Endothelial cell of umbilical vein (primary cell): ENCODE measurements around the gene ERBIN. TPM values are rescaled to one million over a fixed set of nuclear protein-coding genes. Genes with fewer than 3 reads are reported as not detected.

Experiments used
- BruUV-seq: library from RNA; stranded (reverse); fragments of 400-500 nt; replicated peaks from 2 replicates; lab custom pipeline; 2021; lab: Mats Ljungman, UMichigan
- CTCF ChIA-PET: fragments of 300-600, 350-600 bp; sonication (Branson Sonifier 250); formaldehyde crosslinking; loops from one replicate; lab custom pipeline; 2021; ENCODE audit warnings: antibody characterized with exemption, inconsistent platforms; lab: Charles Lee
- POLR2A ChIA-PET: fragments of 300-600, 350-600 bp; sonication (Branson Sonifier 250); formaldehyde crosslinking; loops from one replicate; lab custom pipeline; 2021; ENCODE audit warnings: antibody characterized with exemption, inconsistent platforms; lab: Charles Lee
- DNase-seq: peaks from one replicate; pipeline ENCODE4 v3.0.0-alpha.2; 2011; ENCODE audit warnings: low read depth, low spot score
- FAIRE-seq: peaks from 2 replicates; lab custom pipeline; 2011; peaks lifted over from hg19 to GRCh38; lab: Jason Lieb, UNC
- H2AFZ ChIP-seq: 2 replicates; pipeline ENCODE4 v1.6.0; 2012; ENCODE audit warnings: low read depth, low read length, control low read depth, inconsistent platforms
- H3K27ac ChIP-seq: 2 replicates; pipeline ENCODE4 v1.5.1; 2011; ENCODE audit warnings: low read depth, mild to moderate bottlenecking, control low read depth, low read length, moderate library complexity; ENCODE audit not compliant: insufficient read depth
- H3K27me3 ChIP-seq, 2 experiments: 2 replicates each; pipeline versions ENCODE4 v1.6.0 to v1.6.1; 2011; ENCODE audit warnings: low read length in 2 of 2, mixed read lengths in 1 of 2; ENCODE audit not compliant: control insufficient read depth in 2 of 2, insufficient read depth in 2 of 2
- H3K36me3 ChIP-seq, 2 experiments: 2 replicates in 1 of 2; 3 replicates in 1 of 2; pipeline ENCODE4 v1.5.1; 2011; ENCODE audit warnings: low read length in 2 of 2, mild to moderate bottlenecking in 1 of 2, moderate library complexity in 1 of 2; ENCODE audit not compliant: control insufficient read depth in 2 of 2, insufficient read depth in 2 of 2; ENCODE audit errors: extremely low read depth in 1 of 2
- H3K4me1 ChIP-seq: 3 replicates; pipeline ENCODE4 v1.5.1; 2011; ENCODE audit warnings: mild to moderate bottlenecking, low read length; ENCODE audit not compliant: control insufficient read depth, insufficient read depth; ENCODE audit errors: extremely low read depth
- H3K4me2 ChIP-seq: 2 replicates; pipeline ENCODE4 v1.6.1; 2011; ENCODE audit warnings: low read length, control low read depth, mixed read lengths; ENCODE audit not compliant: insufficient read depth
- H3K4me3 ChIP-seq, 3 experiments: fragments of 200-600 bp in 1 of 3; sonication (generic), shearing (Covaris generic) in 1 of 3; replicated peaks in 1 of 3; 2 replicates each; pipeline ENCODE4 v1.5.1; 2011 to 2016; ENCODE audit warnings: control low read depth in 3 of 3, low read length in 3 of 3, mild to moderate bottlenecking in 2 of 3, inconsistent platforms in 1 of 3, low read depth in 1 of 3, moderate library complexity in 1 of 3; ENCODE audit not compliant: insufficient read depth in 1 of 3
- H3K79me2 ChIP-seq: 2 replicates; pipeline ENCODE4 v1.6.0; 2012; ENCODE audit warnings: low read length, inconsistent platforms; ENCODE audit not compliant: control insufficient read depth, insufficient read depth
- H3K9ac ChIP-seq: replicated peaks from 2 replicates; pipeline ENCODE3; 2011; ENCODE audit warnings: low read length, control low read depth; ENCODE audit not compliant: insufficient read depth; ENCODE audit errors: extremely low read depth
- H3K9me1 ChIP-seq: replicated peaks from 3 replicates; pipeline ENCODE4 v1.6.0; 2011; ENCODE audit warnings: mild to moderate bottlenecking, low read length; ENCODE audit not compliant: control insufficient read depth, insufficient read depth; ENCODE audit errors: extremely low read depth
- H3K9me3 ChIP-seq: replicated peaks from 2 replicates; pipeline ENCODE4 v1.5.1; 2012; ENCODE audit warnings: low read length, inconsistent platforms; ENCODE audit not compliant: control insufficient read depth, insufficient read depth
- H4K20me1 ChIP-seq: replicated peaks from 2 replicates; pipeline ENCODE3; 2011; ENCODE audit warnings: mild to moderate bottlenecking, low read length; ENCODE audit not compliant: control insufficient read depth, insufficient read depth; ENCODE audit errors: extremely low read depth
- CTCF ChIP-seq, 2 donors: IDR thresholded peaks; 1 replicate in 1 of 2; 2 replicates in 1 of 2; pipeline ENCODE4 v1.5.1; 2011; ENCODE audit warnings: low read length in 2 of 2, mild to moderate bottlenecking in 2 of 2, moderate library complexity in 2 of 2, control low read depth in 1 of 2, inconsistent platforms in 1 of 2, low read depth in 1 of 2; ENCODE audit not compliant: insufficient read depth in 1 of 2; ENCODE audit errors: extremely low read depth in 1 of 2
- EZH2 ChIP-seq: IDR thresholded peaks from 2 replicates; pipeline ENCODE4 v1.6.1; 2012; ENCODE audit warnings: borderline replicate concordance, low read depth, mild to moderate bottlenecking, moderate library complexity, low read length, inconsistent platforms; ENCODE audit not compliant: severe bottlenecking
- FOS ChIP-seq: IDR thresholded peaks from 2 replicates; pipeline ENCODE4 v1.6.1; 2011; ENCODE audit warnings: mild to moderate bottlenecking, low read length, moderate library complexity, borderline replicate concordance; ENCODE audit not compliant: insufficient read depth
- GATA2 ChIP-seq: IDR thresholded peaks from 2 replicates; pipeline ENCODE4 v1.7.0; 2011; ENCODE audit warnings: low read depth, mild to moderate bottlenecking, moderate library complexity, mixed read lengths, low read length; ENCODE audit not compliant: insufficient read length, insufficient read depth
- JUN ChIP-seq: IDR thresholded peaks from 2 replicates; pipeline ENCODE4 v1.6.1; 2011; ENCODE audit warnings: borderline replicate concordance, low read depth; ENCODE audit not compliant: insufficient read length, insufficient read depth
- MAX ChIP-seq: IDR thresholded peaks from 2 replicates; pipeline ENCODE4 v1.6.1; 2011; ENCODE audit not compliant: insufficient read depth, insufficient read length
- MYC ChIP-seq: IDR thresholded peaks from one replicate; pipeline ENCODE4 v1.6.1; 2011; ENCODE audit warnings: mild to moderate bottlenecking, low read depth, low read length
- POLR2A ChIP-seq: IDR thresholded peaks from 2 replicates; pipeline ENCODE4 v1.6.1; 2012; ENCODE audit warnings: low read depth, mild to moderate bottlenecking, control low read depth, low read length
- POLR2AphosphoS5 ChIP-seq: IDR thresholded peaks from 2 replicates; pipeline ENCODE4 v1.6.1; 2012; ENCODE audit warnings: low read depth, mild to moderate bottlenecking, control low read depth, low read length, moderate library complexity; ENCODE audit not compliant: insufficient read depth
- dilution Hi-C: fragments of 300-500 bp; cut with MboI; formaldehyde crosslinking; loops from one replicate; pipeline ENCODE4 v1.15.0; 2019; ENCODE audit warnings: low sequenced_read_pairs; ENCODE audit not compliant: extremely low pct_ligation_motif_present
- intact Hi-C: fragments of 100-400 bp; cut with micrococcal nuclease; formaldehyde crosslinking; loops from one replicate; pipeline ENCODE4 v1.10.0; 2022
- polyA plus RNA-seq, 4 experiments: library from polyadenylated mRNA; depleted of rRNA in 3 of 4; stranded (reverse) in 3 of 4; unstranded in 1 of 4; fragments of >200 nt; gene quantifications; 2 replicates each; pipeline versions ENCODE4 v1.2.1 to v1.2.3, GENCODE V29; 2011 to 2012; ENCODE audit warnings: missing spikeins in 1 of 4
- total RNA-seq: library from RNA; stranded (reverse); gene quantifications from 2 replicates; pipeline ENCODE4 v1.2.3, GENCODE V29; 2021

Gene ERBIN
- total and polyA plus RNA-seq, 2 donors (not counting 3 experiments of a cell fraction or from before 2014, with no cell fraction given): 8.1 to 55.6 TPM

GRCh38 chr5:65928860-65929259 is 2.5 kb downstream of the ERBIN start:
- POLR2A ChIA-PET: no interaction called here
- TF ChIP-seq EZH2 (no peak), FOS (no peak), POLR2AphosphoS5 (no peak), CTCF (IDR thresholded peaks at IDR 0.05; ENCODE audit: extremely low read depth in 1 of 2, insufficient read depth in 1 of 2, low read depth in 1 of 2, low read length in 2 of 2) (no peak), MYC (no peak), MAX (no peak), JUN (no peak), POLR2A (no peak), GATA2 (no peak)
- Histone ChIP-seq H3K4me2 (peak overlapping the region; percentile 99), H3K9me1 (no peaks in the 10 kb centered on the region), H3K4me1 (peaks cover 20% of the 10 kb centered on the region), H3K79me2 (peaks cover 74% of the 10 kb centered on the region), H3K27me3 (no peaks in the 10 kb centered on the region), H3K4me3 (peak overlapping the region in 1 of 3 experiments; percentile 100), H3K27ac (no peak overlapping the region), H2AFZ (no peak overlapping the region), H3K36me3 (no peaks in the 10 kb centered on the region), H3K9me3 (no peaks in the 10 kb centered on the region), H3K9ac (no peak overlapping the region), H4K20me1 (peaks cover 8% of the 10 kb centered on the region)
- CTCF ChIA-PET: no interaction called here
- intact Hi-C loops (loop anchor here (5.0 to 10.0 kb wide), 3 partner anchors 83 to 304 kb away; partner anchors contain the start of genes SHLD3, TRAPPC13 and TRIM23), dilution Hi-C loops (no loop called here)
- FAIRE-seq: peak; percentile 66
- no TSS peak for BruUV-seq
- DNase-seq: no peak
